K562 (cell line): ENCODE measurements around the gene PRODH2. TPM values are rescaled to one million over a fixed set of nuclear protein-coding genes. Genes with fewer than 3 reads are reported as not detected.

Experiments
- ATAC-seq: fragments of 200-7000 bp; cut with Tn5 transposase; 3 replicates; pipeline ENCODE4 v1.9.1; 2020; ENCODE audit warnings: moderate library complexity
- BruUV-seq: library from RNA; stranded (reverse); fragments of 400-500 nt; replicated peaks from 2 replicates; lab custom pipeline; 2021; lab: Mats Ljungman, UMichigan
- CTCF ChIA-PET: fragments of 300-600 bp; formaldehyde crosslinking; extraction: SDS; loops from one replicate; lab custom pipeline; 2021; ENCODE audit warnings: low intra/inter-chr PET ratio; lab: Yijun Ruan, JAX
- POLR2A ChIA-PET: fragments of 300-600, 350-650 bp; sonication (Branson Sonifier 250); formaldehyde crosslinking; extraction: SDS; loops from one replicate; lab custom pipeline; 2021; ENCODE audit warnings: antibody characterized with exemption, inconsistent platforms; lab: Yijun Ruan, JAX
- DNase-seq, 4 experiments: peaks; one replicate each; pipeline versions ENCODE4 v3.0.0 to v3.0.0-alpha.2; 2011 to 2018; ENCODE audit warnings: low spot score in 3 of 4, mixed read lengths in 3 of 4; ENCODE audit errors: extremely low read depth in 1 of 4
- FAIRE-seq: peaks from 2 replicates; lab custom pipeline; 2011; peaks lifted over from hg19 to GRCh38; lab: Jason Lieb, UNC
- H2AFZ ChIP-seq: 2 replicates; pipeline ENCODE4 v1.6.0; 2011; ENCODE audit warnings: low read depth, low read length, control low read depth, inconsistent platforms
- H3K27ac ChIP-seq: fragments of 200-600 bp; 3 replicates; pipeline ENCODE4 v1.8.0; 2011; ENCODE audit warnings: low read depth, mild to moderate bottlenecking, control low read depth, inconsistent platforms, low read length, moderate library complexity, mixed read lengths; ENCODE audit errors: extremely low read depth
- H3K27me3 ChIP-seq, 2 experiments: fragments of 300-600 bp in 1 of 2; 2 replicates in 1 of 2; 3 replicates in 1 of 2; pipeline versions ENCODE4 v1.6.0 to v1.8.0; 2011; ENCODE audit warnings: inconsistent platforms in 2 of 2, low read length in 2 of 2, mild to moderate bottlenecking in 1 of 2, mixed read lengths in 1 of 2, moderate library complexity in 1 of 2; ENCODE audit not compliant: control insufficient read depth in 2 of 2, insufficient read depth in 2 of 2
- H3K36me3 ChIP-seq: fragments of 300-600 bp; 3 replicates; pipeline ENCODE4 v1.8.0; 2011; ENCODE audit warnings: mild to moderate bottlenecking, low read length, inconsistent platforms; ENCODE audit not compliant: control insufficient read depth, insufficient read depth
- H3K4me1 ChIP-seq, 2 experiments: fragments of 200-600 bp in 1 of 2; replicated peaks in 1 of 2; 2 replicates in 1 of 2; 3 replicates in 1 of 2; pipeline versions ENCODE4 v1.5.1 to v1.8.0; 2011; ENCODE audit warnings: inconsistent platforms in 2 of 2, low read length in 2 of 2, mild to moderate bottlenecking in 1 of 2, mixed read lengths in 1 of 2, moderate library complexity in 1 of 2; ENCODE audit not compliant: control insufficient read depth in 2 of 2, insufficient read depth in 2 of 2
- H3K4me2 ChIP-seq: 2 replicates; pipeline ENCODE4 v1.6.1; 2011; ENCODE audit warnings: low read length, control low read depth, inconsistent platforms, mixed read lengths; ENCODE audit not compliant: insufficient read depth
- H3K4me3 ChIP-seq: fragments of 200-600 bp; sonication (generic), shearing (Covaris generic); 2 replicates; pipeline ENCODE4 v1.5.1; 2016; ENCODE audit warnings: control low read depth, inconsistent platforms
- H3K79me2 ChIP-seq: fragments of 200-600 bp; 3 replicates; pipeline ENCODE4 v1.8.0; 2011; ENCODE audit warnings: low read length, inconsistent platforms; ENCODE audit not compliant: control insufficient read depth, insufficient read depth
- H3K9ac ChIP-seq, 2 experiments: 2 replicates each; pipeline versions ENCODE4 v1.6.0 to v1.6.1; 2011; ENCODE audit warnings: low read depth in 2 of 2, low read length in 2 of 2, control low read depth in 1 of 2, inconsistent platforms in 1 of 2, mild to moderate bottlenecking in 1 of 2, mixed read lengths in 1 of 2; ENCODE audit not compliant: insufficient read depth in 1 of 2
- H3K9me1 ChIP-seq: one replicate; pipeline ENCODE4 v1.6.0; 2011; ENCODE audit warnings: inconsistent platforms, mild to moderate bottlenecking, low read length, moderate library complexity; ENCODE audit not compliant: control insufficient read depth, insufficient read depth
- H3K9me3 ChIP-seq: replicated peaks from 2 replicates; pipeline ENCODE4 v1.5.1; 2011; ENCODE audit warnings: low read depth, low read length, inconsistent platforms; ENCODE audit not compliant: control insufficient read depth, insufficient read depth
- H4K20me1 ChIP-seq: replicated peaks from 2 replicates; pipeline ENCODE4 v1.6.1; 2011; ENCODE audit warnings: low read length, inconsistent platforms, mixed read lengths; ENCODE audit not compliant: control insufficient read depth, insufficient read depth
- RBM14 ChIP-seq: fragments of 200-400 bp; formaldehyde crosslinking; IDR thresholded peaks from 2 replicates; pipeline ENCODE4 v1.6.1; 2018; ENCODE audit warnings: low read depth, mild to moderate bottlenecking, low read length, moderate library complexity, borderline replicate concordance; ENCODE audit not compliant: insufficient read depth
- WGBS: fragments of 100-300 bp; shearing (Covaris generic); methylation state at CpG from one replicate; pipeline ENCODE4 v1.1.6; 2016; ENCODE audit warnings: low coverage, mixed read lengths; ENCODE audit not compliant: insufficient coverage; ENCODE audit errors: missing lambda C conversion rate; 5-methylcytosine and 5-hydroxymethylcytosine counted together
- in situ Hi-C: fragments of 300-500 bp; cut with MboI; formaldehyde crosslinking; loops from 4 replicates; pipeline ENCODE4 v1.15.0; 2018; ENCODE audit warnings: inconsistent platforms, mixed read lengths
- intact Hi-C: fragments of 100-400 bp; cut with micrococcal nuclease; formaldehyde crosslinking; loops from 2 replicates; pipeline ENCODE4 v1.14.2; 2022
- polyA plus RNA-seq, 8 experiments: library from polyadenylated mRNA; depleted of rRNA in 4 of 8; stranded (reverse) in 5 of 8; unstranded in 3 of 8; fragments of >200 nt; fragmentation: Nextera tagmentation in 2 of 8; fragmentation: Illumina TruSeq in 1 of 8; extraction: Ambion mirVana in 2 of 8; extraction: Trizol in 1 of 8; gene quantifications; 2 replicates each; pipeline versions ENCODE4 v1.2.1 to v1.2.3, GENCODE V29; 2011 to 2014; ENCODE audit warnings: inconsistent platforms in 1 of 8, missing spikeins in 1 of 8
- total RNA-seq, 7 experiments: library from RNA; depleted of rRNA in 6 of 7; stranded (reverse); fragments of >200 nt in 6 of 7; fragmentation: Illumina TruSeq in 2 of 7; extraction: Trizol in 2 of 7; gene quantifications; 2 replicates each; pipeline versions ENCODE4 v1.2.1 to v1.2.3, GENCODE V29; 2011 to 2021; ENCODE audit warnings: low replicate concordance in 1 of 7
- TF ChIP-seq, protein P1 (sequence below): IDR thresholded peaks from 3 replicates; pipeline ENCODE4 v1.6.1; 2011; ENCODE audit warnings: borderline replicate concordance, mild to moderate bottlenecking, moderate library complexity; ENCODE audit not compliant: insufficient read length; ENCODE audit errors: extremely low read depth
- TF ChIP-seq, protein P2 (sequence below): fragments of 250-450 bp; sonication (Bioruptor Pico); IDR thresholded peaks from 2 replicates; pipeline ENCODE4 v1.4.0; 2020; ENCODE audit warnings: mild to moderate bottlenecking, moderate library complexity

PRODH2 gene
- total and polyA plus RNA-seq, 9 of the 15 experiments (the other 6 are each of a cell fraction or from before 2014, with no cell fraction given): not detected

DNA sequence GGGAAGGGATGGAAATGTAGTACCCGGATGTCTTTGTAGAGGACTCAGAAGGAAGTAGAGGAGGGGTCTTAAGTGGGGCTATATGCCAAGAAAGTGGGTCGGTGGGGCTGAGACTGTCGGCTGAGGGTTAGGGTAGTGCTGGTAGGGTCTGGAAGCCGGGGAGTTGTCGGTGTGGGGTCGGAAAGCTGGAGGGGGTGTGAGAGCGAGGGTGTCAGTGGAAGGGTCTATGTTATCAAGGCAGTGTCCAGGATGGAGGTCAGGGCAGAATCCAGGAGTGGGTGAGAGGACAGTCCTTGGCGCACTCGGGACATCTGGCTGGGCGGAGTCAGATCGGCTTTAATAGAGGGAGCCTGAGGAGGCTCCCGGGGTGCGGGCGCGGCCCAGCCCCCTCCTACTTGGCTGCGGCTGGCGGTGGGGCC lies 57.5 kb downstream of the PRODH2 start:
- 93% methylated on average over 15 of the region's 17 CpGs for WGBS
- H3K27ac ChIP-seq: no peak overlapping the region
- intact Hi-C loops (no loop called here), in situ Hi-C loops (no loop called here)
- ChIA-PET POLR2A (no interaction called here), CTCF (no interaction called here)
- no peak overlapping the region; a peak in 1 of 4 replicates for H3K9ac ChIP-seq
- no peaks in the 10 kb centered on the region; the same call in 1 of the 2 replicates for H4K20me1 ChIP-seq
- BruUV-seq: no TSS peak
- peaks cover 17% of the 10 kb centered on the region for H3K79me2 ChIP-seq
- peaks cover 13 to 41% of the 10 kb centered on the region in 2 experiments for H3K4me1 ChIP-seq
- H2AFZ ChIP-seq: no peak overlapping the region
- peaks cover 24% of the 10 kb centered on the region; the same call in 1 of the 3 replicates for H3K36me3 ChIP-seq
- TF ChIP-seq, protein P1, sequence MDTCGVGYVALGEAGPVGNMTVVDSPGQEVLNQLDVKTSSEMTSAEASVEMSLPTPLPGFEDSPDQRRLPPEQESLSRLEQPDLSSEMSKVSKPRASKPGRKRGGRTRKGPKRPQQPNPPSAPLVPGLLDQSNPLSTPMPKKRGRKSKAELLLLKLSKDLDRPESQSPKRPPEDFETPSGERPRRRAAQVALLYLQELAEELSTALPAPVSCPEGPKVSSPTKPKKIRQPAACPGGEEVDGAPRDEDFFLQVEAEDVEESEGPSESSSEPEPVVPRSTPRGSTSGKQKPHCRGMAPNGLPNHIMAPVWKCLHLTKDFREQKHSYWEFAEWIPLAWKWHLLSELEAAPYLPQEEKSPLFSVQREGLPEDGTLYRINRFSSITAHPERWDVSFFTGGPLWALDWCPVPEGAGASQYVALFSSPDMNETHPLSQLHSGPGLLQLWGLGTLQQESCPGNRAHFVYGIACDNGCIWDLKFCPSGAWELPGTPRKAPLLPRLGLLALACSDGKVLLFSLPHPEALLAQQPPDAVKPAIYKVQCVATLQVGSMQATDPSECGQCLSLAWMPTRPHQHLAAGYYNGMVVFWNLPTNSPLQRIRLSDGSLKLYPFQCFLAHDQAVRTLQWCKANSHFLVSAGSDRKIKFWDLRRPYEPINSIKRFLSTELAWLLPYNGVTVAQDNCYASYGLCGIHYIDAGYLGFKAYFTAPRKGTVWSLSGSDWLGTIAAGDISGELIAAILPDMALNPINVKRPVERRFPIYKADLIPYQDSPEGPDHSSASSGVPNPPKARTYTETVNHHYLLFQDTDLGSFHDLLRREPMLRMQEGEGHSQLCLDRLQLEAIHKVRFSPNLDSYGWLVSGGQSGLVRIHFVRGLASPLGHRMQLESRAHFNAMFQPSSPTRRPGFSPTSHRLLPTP: no peak
- TF ChIP-seq, protein P2, sequence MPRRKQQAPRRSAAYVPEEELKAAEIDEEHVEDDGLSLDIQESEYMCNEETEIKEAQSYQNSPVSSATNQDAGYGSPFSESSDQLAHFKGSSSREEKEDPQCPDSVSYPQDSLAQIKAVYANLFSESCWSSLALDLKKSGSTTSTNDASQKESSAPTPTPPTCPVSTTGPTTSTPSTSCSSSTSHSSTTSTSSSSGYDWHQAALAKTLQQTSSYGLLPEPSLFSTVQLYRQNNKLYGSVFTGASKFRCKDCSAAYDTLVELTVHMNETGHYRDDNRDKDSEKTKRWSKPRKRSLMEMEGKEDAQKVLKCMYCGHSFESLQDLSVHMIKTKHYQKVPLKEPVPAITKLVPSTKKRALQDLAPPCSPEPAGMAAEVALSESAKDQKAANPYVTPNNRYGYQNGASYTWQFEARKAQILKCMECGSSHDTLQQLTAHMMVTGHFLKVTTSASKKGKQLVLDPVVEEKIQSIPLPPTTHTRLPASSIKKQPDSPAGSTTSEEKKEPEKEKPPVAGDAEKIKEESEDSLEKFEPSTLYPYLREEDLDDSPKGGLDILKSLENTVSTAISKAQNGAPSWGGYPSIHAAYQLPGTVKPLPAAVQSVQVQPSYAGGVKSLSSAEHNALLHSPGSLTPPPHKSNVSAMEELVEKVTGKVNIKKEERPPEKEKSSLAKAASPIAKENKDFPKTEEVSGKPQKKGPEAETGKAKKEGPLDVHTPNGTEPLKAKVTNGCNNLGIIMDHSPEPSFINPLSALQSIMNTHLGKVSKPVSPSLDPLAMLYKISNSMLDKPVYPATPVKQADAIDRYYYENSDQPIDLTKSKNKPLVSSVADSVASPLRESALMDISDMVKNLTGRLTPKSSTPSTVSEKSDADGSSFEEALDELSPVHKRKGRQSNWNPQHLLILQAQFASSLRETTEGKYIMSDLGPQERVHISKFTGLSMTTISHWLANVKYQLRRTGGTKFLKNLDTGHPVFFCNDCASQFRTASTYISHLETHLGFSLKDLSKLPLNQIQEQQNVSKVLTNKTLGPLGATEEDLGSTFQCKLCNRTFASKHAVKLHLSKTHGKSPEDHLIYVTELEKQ: no peak
- no peak for TF ChIP-seq RBM14
- no peaks in the 10 kb centered on the region for H3K27me3 ChIP-seq
- no peak overlapping the region for H3K4me3 ChIP-seq
- ATAC-seq (no peak), DNase-seq (no peak), FAIRE-seq (no peak)
- no peaks in the 10 kb centered on the region for H3K9me3 ChIP-seq
- H3K4me2 ChIP-seq: no peak overlapping the region
- no peaks in the 10 kb centered on the region for H3K9me1 ChIP-seq
